ENCODE results near the gene CLIC3.
A peak's percentile ranks its signal among the peaks of the same experiment; 100 is the strongest.

DNA sequence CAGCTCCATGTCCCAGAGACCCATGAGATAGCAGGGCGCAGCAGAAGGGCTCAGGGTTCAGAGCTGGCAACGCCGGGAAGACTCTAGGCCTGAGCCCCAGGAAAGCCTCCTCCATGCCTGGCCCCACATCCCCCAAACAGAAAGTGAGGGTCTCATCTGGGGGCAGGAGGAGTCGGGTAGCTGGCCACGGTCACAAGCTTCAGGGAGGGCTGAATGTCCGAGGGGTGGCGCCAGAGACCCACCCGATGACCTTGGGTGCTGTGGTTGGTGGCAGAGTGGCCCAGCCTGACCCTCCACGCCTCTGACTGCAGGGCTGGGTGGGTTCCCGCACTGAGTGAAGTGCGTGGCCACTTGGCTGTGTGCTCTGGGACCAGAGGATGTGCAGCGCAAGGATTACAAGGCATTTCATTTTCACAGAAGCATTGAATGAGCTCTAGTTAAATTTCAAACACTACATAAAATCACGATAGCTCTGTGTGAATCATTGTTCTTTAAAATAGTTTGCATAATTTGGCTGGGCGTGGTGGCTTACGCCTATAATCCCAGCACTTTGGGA lies 48.3 kb downstream of the CLIC3 start:
- TF ChIP-seq SMC3 (IDR thresholded peaks at IDR 0.05): peak; percentile 64
- TF ChIP-seq, protein P1, sequence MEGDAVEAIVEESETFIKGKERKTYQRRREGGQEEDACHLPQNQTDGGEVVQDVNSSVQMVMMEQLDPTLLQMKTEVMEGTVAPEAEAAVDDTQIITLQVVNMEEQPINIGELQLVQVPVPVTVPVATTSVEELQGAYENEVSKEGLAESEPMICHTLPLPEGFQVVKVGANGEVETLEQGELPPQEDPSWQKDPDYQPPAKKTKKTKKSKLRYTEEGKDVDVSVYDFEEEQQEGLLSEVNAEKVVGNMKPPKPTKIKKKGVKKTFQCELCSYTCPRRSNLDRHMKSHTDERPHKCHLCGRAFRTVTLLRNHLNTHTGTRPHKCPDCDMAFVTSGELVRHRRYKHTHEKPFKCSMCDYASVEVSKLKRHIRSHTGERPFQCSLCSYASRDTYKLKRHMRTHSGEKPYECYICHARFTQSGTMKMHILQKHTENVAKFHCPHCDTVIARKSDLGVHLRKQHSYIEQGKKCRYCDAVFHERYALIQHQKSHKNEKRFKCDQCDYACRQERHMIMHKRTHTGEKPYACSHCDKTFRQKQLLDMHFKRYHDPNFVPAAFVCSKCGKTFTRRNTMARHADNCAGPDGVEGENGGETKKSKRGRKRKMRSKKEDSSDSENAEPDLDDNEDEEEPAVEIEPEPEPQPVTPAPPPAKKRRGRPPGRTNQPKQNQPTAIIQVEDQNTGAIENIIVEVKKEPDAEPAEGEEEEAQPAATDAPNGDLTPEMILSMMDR (IDR thresholded peaks at IDR 0.05): peak; percentile 67
- TF ChIP-seq, protein P2, sequence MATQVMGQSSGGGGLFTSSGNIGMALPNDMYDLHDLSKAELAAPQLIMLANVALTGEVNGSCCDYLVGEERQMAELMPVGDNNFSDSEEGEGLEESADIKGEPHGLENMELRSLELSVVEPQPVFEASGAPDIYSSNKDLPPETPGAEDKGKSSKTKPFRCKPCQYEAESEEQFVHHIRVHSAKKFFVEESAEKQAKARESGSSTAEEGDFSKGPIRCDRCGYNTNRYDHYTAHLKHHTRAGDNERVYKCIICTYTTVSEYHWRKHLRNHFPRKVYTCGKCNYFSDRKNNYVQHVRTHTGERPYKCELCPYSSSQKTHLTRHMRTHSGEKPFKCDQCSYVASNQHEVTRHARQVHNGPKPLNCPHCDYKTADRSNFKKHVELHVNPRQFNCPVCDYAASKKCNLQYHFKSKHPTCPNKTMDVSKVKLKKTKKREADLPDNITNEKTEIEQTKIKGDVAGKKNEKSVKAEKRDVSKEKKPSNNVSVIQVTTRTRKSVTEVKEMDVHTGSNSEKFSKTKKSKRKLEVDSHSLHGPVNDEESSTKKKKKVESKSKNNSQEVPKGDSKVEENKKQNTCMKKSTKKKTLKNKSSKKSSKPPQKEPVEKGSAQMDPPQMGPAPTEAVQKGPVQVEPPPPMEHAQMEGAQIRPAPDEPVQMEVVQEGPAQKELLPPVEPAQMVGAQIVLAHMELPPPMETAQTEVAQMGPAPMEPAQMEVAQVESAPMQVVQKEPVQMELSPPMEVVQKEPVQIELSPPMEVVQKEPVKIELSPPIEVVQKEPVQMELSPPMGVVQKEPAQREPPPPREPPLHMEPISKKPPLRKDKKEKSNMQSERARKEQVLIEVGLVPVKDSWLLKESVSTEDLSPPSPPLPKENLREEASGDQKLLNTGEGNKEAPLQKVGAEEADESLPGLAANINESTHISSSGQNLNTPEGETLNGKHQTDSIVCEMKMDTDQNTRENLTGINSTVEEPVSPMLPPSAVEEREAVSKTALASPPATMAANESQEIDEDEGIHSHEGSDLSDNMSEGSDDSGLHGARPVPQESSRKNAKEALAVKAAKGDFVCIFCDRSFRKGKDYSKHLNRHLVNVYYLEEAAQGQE (IDR thresholded peaks at IDR 0.05): no peak
- no peak for TF ChIP-seq RCOR1 (IDR thresholded peaks at IDR 0.05; ENCODE audit: low read depth, low read length)
- TF ChIP-seq CHD4 (IDR thresholded peaks at IDR 0.05; ENCODE audit: borderline replicate concordance): no peak
- no peak for TF ChIP-seq HDAC2 (IDR thresholded peaks at IDR 0.05)
- TF ChIP-seq, protein P3, sequence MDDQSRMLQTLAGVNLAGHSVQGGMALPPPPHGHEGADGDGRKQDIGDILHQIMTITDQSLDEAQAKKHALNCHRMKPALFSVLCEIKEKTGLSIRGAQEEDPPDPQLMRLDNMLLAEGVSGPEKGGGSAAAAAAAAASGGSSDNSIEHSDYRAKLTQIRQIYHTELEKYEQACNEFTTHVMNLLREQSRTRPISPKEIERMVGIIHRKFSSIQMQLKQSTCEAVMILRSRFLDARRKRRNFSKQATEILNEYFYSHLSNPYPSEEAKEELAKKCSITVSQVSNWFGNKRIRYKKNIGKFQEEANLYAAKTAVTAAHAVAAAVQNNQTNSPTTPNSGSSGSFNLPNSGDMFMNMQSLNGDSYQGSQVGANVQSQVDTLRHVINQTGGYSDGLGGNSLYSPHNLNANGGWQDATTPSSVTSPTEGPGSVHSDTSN (IDR thresholded peaks at IDR 0.05): no peak
- TF ChIP-seq MYC (IDR thresholded peaks at IDR 0.05; ENCODE audit: borderline replicate concordance, low read length): no peak
- no peak for TF ChIP-seq POLR2A (IDR thresholded peaks at IDR 0.05; ENCODE audit: low read length)
- no peak for TF ChIP-seq RFX5 (IDR thresholded peaks at IDR 0.05)
- no peak for TF ChIP-seq MAFK (IDR thresholded peaks at IDR 0.05; ENCODE audit: partially characterized antibody)
